ENCODE results near the gene DLG2.

DLG2 gene

DNA sequence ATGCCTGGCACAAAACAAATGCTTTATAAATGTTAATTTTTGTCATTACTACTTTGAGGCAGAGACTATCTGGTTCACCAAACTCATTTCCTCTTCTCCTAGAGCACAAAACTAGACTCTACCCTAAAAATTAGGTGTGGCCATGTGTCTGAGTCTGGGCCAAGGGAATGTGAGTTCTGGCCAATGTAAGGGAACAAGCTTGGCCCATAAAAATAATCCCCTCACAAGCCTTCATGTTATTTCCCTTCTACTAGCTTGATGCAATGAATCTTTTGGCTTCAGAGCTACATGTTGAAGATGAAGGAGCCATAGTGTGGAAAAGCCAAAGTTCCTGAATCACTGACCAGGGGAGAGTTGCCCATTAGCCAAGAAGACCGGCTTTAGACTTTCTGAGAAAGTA is 1934.5 kb downstream of the DLG2 start:
- 88 to 92% methylated on average over 1 of the region's 1 CpG for WGBS, 2 experiments
- Histone ChIP-seq H3K27ac (ENCODE audit: insufficient read depth, low read depth, low read length, poor library complexity, severe bottlenecking) (no peak overlapping the region), H3K27me3 (ENCODE audit: control insufficient read depth, insufficient read depth, low read length, poor library complexity, severe bottlenecking) (no peaks in the 10 kb centered on the region), H3K9me3 (ENCODE audit: control insufficient read depth, low read length) (no peaks in the 10 kb centered on the region), H3K36me3 (ENCODE audit: control insufficient read depth, insufficient read depth, low read length) (no peaks in the 10 kb centered on the region), H3K4me3 (ENCODE audit: insufficient read depth, low read depth, low read length) (no peak overlapping the region), H3K4me1 (ENCODE audit: control insufficient read depth, insufficient read depth, low read length) (peaks cover 8% of the 10 kb centered on the region)

DNA sequence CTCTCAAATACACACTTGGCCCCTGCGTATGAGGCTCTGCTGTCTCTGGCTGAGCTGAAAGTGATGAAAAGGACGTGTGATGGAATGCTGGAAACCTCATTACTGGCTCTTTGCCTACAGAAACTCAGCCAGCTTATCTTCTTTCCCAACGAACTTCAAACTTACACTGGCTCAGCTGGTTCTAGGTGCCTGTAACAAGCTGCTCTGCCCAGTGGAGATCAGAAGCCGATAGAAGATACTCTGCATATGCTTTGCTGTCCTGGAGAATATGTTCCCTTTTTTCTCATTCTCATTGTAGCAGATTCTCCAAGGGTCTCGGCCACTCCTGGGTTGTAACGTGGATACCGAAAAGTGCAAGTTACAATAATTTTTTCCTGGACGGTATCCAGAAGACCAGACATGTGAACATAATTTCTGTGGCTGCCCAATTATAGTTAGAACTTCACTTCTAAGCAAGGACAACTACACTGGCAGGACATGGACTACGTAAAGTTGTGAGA is 1935.6 kb downstream of the DLG2 start:
- Histone ChIP-seq H3K27ac (ENCODE audit: insufficient read depth, low read depth, low read length, poor library complexity, severe bottlenecking) (no peak overlapping the region), H3K36me3 (ENCODE audit: control insufficient read depth, insufficient read depth, low read length) (no peaks in the 10 kb centered on the region), H3K9me3 (ENCODE audit: control insufficient read depth, low read length) (no peaks in the 10 kb centered on the region), H3K4me3 (ENCODE audit: insufficient read depth, low read depth, low read length) (no peak overlapping the region), H3K27me3 (ENCODE audit: control insufficient read depth, insufficient read depth, low read length, poor library complexity, severe bottlenecking) (no peaks in the 10 kb centered on the region), H3K4me1 (ENCODE audit: control insufficient read depth, insufficient read depth, low read length) (peaks cover 8% of the 10 kb centered on the region)
- WGBS, 2 experiments: 89 to 92% methylated on average over 9 of the region's 9 CpGs

DNA sequence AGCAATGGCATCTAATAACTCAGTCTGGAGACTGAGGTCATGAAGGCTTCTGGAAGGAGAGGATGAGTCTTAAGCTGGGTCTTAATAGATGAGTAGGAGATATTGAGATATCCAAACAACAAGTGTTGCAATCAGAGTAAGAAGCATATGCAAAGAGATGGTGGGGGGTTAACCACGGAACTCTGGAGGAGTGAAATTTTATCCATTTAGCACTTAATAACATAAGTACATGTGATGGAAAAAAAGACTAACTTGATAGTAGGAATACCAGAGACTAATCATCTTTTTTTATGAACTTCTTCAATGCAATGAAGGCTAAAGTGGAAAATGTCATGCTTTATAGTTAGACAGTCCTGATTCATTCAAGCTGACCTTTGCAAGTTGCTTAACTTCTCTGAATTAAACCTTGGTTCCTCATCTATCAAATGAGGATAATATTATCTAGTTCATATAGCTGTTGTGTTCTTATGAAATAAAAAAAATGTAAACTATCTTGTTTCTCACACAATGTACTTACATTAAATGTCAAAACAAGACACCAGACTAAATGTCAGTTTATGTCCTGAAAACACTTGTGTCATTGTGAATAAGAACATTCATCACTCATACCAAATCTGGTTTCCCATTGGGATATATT is 1937.9 kb downstream of the DLG2 start:
- H3K36me3 ChIP-seq (ENCODE audit: control insufficient read depth, insufficient read depth, low read length): no peaks in the 10 kb centered on the region
- no CpG with 5 or more reads among the region's 1 CpG for WGBS, 2 experiments
- H3K27me3 ChIP-seq (ENCODE audit: control insufficient read depth, insufficient read depth, low read length, poor library complexity, severe bottlenecking): no peaks in the 10 kb centered on the region
- no peak overlapping the region for H3K4me3 ChIP-seq (ENCODE audit: insufficient read depth, low read depth, low read length)
- H3K9me3 ChIP-seq (ENCODE audit: control insufficient read depth, low read length): no peaks in the 10 kb centered on the region
- H3K4me1 ChIP-seq (ENCODE audit: control insufficient read depth, insufficient read depth, low read length): peaks cover 8% of the 10 kb centered on the region
- no peak overlapping the region for H3K27ac ChIP-seq (ENCODE audit: insufficient read depth, low read depth, low read length, poor library complexity, severe bottlenecking)

GRCh38 chr11:83687787-83688186 is 1939.4 kb downstream of the DLG2 start:
- peaks cover 2% of the 10 kb centered on the region for H3K4me1 ChIP-seq (ENCODE audit: control insufficient read depth, insufficient read depth, low read length)
- no peaks in the 10 kb centered on the region for H3K36me3 ChIP-seq (ENCODE audit: control insufficient read depth, insufficient read depth, low read length)
- WGBS, 2 experiments: 85 to 87% methylated on average over 5 of the region's 5 CpGs

DNA sequence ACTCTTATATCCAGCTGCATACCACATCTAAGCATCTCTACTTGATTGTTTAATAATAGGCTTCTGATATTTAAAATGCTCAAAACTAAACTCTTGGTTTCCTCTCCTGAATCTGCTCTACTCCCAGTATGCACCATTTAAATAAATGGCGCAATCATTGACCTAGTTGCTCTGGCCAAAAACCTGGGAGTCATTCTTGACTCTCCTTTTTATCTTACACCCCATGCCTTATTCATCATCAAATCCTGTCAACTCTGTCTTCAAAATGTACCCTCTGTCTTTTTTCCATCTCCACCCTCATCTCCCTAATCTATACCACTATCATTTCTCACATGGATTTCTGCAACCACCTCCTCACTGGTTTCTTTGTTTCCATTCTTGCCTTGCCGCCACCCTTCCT is 1941.4 kb downstream of the DLG2 start:
- H3K4me1 ChIP-seq (ENCODE audit: control insufficient read depth, insufficient read depth, low read length): peaks cover 12% of the 10 kb centered on the region
- 90 to 95% methylated on average over 2 of the region's 2 CpGs for WGBS, 2 experiments
- H3K27ac ChIP-seq (ENCODE audit: insufficient read depth, low read depth, low read length, poor library complexity, severe bottlenecking): no peak overlapping the region
- no peak overlapping the region for H3K4me3 ChIP-seq (ENCODE audit: insufficient read depth, low read depth, low read length)
- H3K9me3 ChIP-seq (ENCODE audit: control insufficient read depth, low read length): no peaks in the 10 kb centered on the region
- no peaks in the 10 kb centered on the region for H3K27me3 ChIP-seq (ENCODE audit: control insufficient read depth, insufficient read depth, low read length, poor library complexity, severe bottlenecking)
- no peaks in the 10 kb centered on the region for H3K36me3 ChIP-seq (ENCODE audit: control insufficient read depth, insufficient read depth, low read length)

More at GRCh38 chr11:83687787-83688186, 1939.4 kb downstream of the DLG2 start:
- H3K4me3 ChIP-seq (ENCODE audit: insufficient read depth, low read depth, low read length): no peak overlapping the region
- H3K9me3 ChIP-seq (ENCODE audit: control insufficient read depth, low read length): no peaks in the 10 kb centered on the region
- H3K27ac ChIP-seq (ENCODE audit: insufficient read depth, low read depth, low read length, poor library complexity, severe bottlenecking): no peak overlapping the region
- no peaks in the 10 kb centered on the region for H3K27me3 ChIP-seq (ENCODE audit: control insufficient read depth, insufficient read depth, low read length, poor library complexity, severe bottlenecking)

DNA sequence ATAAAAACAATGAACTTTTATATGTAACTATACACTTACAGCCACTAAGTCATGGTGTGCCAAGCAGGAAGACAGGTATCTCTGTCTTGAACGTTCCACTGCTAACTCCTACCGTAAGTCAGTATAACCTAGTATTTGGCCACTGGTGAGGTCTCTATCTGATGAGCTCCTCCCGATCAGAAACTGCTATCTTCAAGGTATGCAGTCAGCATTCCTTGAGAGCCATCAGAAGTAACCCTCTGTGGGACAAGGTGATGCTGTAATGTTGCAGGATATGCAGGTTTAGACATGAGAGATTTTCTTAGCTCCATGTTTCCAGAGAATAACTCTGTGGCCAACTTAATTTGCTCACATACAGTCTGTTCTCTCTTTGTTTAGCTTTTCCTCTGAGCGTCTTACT is 1943.1 kb downstream of the DLG2 start:
- no peak overlapping the region for H3K27ac ChIP-seq (ENCODE audit: insufficient read depth, low read depth, low read length, poor library complexity, severe bottlenecking)
- 91 to 93% methylated on average over 4 of the region's 4 CpGs for WGBS, 2 experiments
- H3K27me3 ChIP-seq (ENCODE audit: control insufficient read depth, insufficient read depth, low read length, poor library complexity, severe bottlenecking): no peaks in the 10 kb centered on the region
- H3K4me3 ChIP-seq (ENCODE audit: insufficient read depth, low read depth, low read length): no peak overlapping the region
- H3K36me3 ChIP-seq (ENCODE audit: control insufficient read depth, insufficient read depth, low read length): no peaks in the 10 kb centered on the region
- no peaks in the 10 kb centered on the region for H3K9me3 ChIP-seq (ENCODE audit: control insufficient read depth, low read length)
- H3K4me1 ChIP-seq (ENCODE audit: control insufficient read depth, insufficient read depth, low read length): peaks cover 12% of the 10 kb centered on the region

DNA sequence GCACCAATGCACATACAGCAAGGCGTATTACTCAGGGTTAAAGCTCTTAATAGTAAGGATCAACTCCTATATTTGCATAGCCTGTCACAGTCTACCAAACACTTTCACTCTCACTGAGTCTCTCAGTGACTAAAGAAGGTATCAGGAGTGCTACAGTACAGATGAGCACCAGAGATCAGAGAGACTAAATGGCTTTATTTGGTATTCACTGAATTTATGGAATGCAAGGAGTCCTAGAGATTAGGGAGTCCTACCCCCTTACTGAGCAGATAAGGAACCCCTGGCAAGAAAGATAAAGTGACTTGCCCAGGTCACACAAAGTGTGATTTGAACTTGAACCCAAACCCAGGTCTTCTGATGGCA is 1944.6 kb downstream of the DLG2 start:
- no peaks in the 10 kb centered on the region for H3K27me3 ChIP-seq (ENCODE audit: control insufficient read depth, insufficient read depth, low read length, poor library complexity, severe bottlenecking)
- 83 to 91% methylated on average over 1 of the region's 1 CpG for WGBS, 2 experiments
- no peaks in the 10 kb centered on the region for H3K36me3 ChIP-seq (ENCODE audit: control insufficient read depth, insufficient read depth, low read length)
- H3K27ac ChIP-seq (ENCODE audit: insufficient read depth, low read depth, low read length, poor library complexity, severe bottlenecking): no peak overlapping the region
- no peaks in the 10 kb centered on the region for H3K9me3 ChIP-seq (ENCODE audit: control insufficient read depth, low read length)
- peaks cover 12% of the 10 kb centered on the region for H3K4me1 ChIP-seq (ENCODE audit: control insufficient read depth, insufficient read depth, low read length)
- H3K4me3 ChIP-seq (ENCODE audit: insufficient read depth, low read depth, low read length): no peak overlapping the region

- H3K4me3 ChIP-seq (ENCODE audit: insufficient read depth, low read depth, low read length): no peak overlapping the region
- H3K4me1 ChIP-seq (ENCODE audit: control insufficient read depth, insufficient read depth, low read length): peaks cover 12% of the 10 kb centered on the region
- H3K27ac ChIP-seq (ENCODE audit: insufficient read depth, low read depth, low read length, poor library complexity, severe bottlenecking): no peak overlapping the region
- H3K9me3 ChIP-seq (ENCODE audit: control insufficient read depth, low read length): no peaks in the 10 kb centered on the region
- H3K27me3 ChIP-seq (ENCODE audit: control insufficient read depth, insufficient read depth, low read length, poor library complexity, severe bottlenecking): no peaks in the 10 kb centered on the region
- 90 to 91% methylated on average over 10 of the region's 10 CpGs for WGBS, 2 experiments
- H3K36me3 ChIP-seq (ENCODE audit: control insufficient read depth, insufficient read depth, low read length): no peaks in the 10 kb centered on the region
These were observed 1945.1 kb downstream of the DLG2 start for GRCh38 chr11:83681906-83682610.

DNA sequence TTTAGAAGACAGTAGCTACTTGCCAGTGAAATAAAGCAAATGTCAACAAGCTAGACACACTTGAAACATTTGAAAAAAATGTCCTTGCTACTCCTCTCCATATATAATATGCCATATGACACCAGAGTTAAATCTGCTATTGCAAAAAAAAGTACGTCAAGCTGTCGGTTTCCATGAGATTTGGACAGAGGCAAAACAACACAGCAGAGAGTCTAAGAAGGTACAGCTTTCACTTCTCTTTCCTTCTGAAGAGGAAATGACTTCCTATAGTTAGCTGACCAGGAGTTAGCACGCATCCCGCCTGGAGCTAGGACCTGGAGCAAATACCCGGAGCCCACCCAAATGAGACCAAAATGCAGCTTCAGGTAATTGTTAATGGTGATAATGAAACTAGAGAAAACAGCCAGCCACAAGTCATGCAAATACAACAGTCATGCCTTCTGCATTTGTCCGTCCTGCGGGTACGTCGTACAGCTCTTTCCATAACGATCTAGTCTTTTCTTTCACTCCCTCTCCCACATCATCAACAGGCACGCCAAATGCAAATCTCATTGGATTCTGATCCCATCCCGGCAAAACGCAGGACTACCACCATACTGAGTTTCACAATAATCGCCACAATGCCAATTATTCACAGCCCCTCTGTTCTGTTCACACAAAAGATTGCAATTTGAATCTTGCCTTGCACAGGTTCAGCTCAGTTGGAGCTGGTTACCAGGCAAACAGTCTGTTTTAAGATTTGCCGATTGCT is 1945.9 kb downstream of the DLG2 start:
- WGBS, 2 experiments: 83 to 84% methylated on average over 15 of the region's 15 CpGs
- Histone ChIP-seq H3K4me3 (ENCODE audit: insufficient read depth, low read depth, low read length) (no peak overlapping the region), H3K9me3 (ENCODE audit: control insufficient read depth, low read length) (no peaks in the 10 kb centered on the region)

DNA sequence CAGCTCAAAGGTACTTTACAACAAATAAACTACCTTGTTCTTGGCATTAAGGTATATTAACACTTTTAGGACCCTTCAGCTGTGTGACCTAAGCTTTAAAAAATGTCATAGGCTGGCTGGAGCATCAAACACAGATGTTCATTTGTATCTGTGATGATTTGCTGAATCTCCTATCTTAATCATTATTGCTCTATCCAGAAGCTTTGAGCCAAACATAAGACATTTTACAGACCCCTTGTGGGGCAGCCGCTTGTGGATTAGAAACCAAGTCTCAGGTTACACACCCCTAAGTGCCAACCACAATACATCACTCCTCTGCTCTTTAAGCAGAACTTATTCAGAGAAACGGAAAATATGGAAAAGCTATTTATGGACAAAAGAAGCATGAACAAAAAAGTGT is 1946.8 kb downstream of the DLG2 start:
- no peak overlapping the region for H3K27ac ChIP-seq (ENCODE audit: insufficient read depth, low read depth, low read length, poor library complexity, severe bottlenecking)
- H3K4me1 ChIP-seq (ENCODE audit: control insufficient read depth, insufficient read depth, low read length): peaks cover 12% of the 10 kb centered on the region
- no peaks in the 10 kb centered on the region for H3K36me3 ChIP-seq (ENCODE audit: control insufficient read depth, insufficient read depth, low read length)
- H3K27me3 ChIP-seq (ENCODE audit: control insufficient read depth, insufficient read depth, low read length, poor library complexity, severe bottlenecking): no peaks in the 10 kb centered on the region
- WGBS, 2 experiments: 55 to 64% methylated on average over 1 to 2 of the region's 2 CpGs
- no peak overlapping the region for H3K4me3 ChIP-seq (ENCODE audit: insufficient read depth, low read depth, low read length)
- H3K9me3 ChIP-seq (ENCODE audit: control insufficient read depth, low read length): no peaks in the 10 kb centered on the region

More for the DNA sequence above, 1945.9 kb downstream of the DLG2 start:
- Histone ChIP-seq H3K27ac (ENCODE audit: insufficient read depth, low read depth, low read length, poor library complexity, severe bottlenecking) (peak overlapping the region; percentile 28), H3K36me3 (ENCODE audit: control insufficient read depth, insufficient read depth, low read length) (no peaks in the 10 kb centered on the region), H3K27me3 (ENCODE audit: control insufficient read depth, insufficient read depth, low read length, poor library complexity, severe bottlenecking) (no peaks in the 10 kb centered on the region), H3K4me1 (ENCODE audit: control insufficient read depth, insufficient read depth, low read length) (peaks cover 12% of the 10 kb centered on the region)
